WTC11 (cell line): Measurements from ENCODE around the gene CDH13.

ENCODE experiments used
- FOXJ3 ChIP-seq: sonication (generic); formaldehyde crosslinking; IDR thresholded peaks from 2 replicates; pipeline ENCODE4 v1.9.0; 2021; ENCODE audit warnings: missing genetic modification reagents, mild to moderate bottlenecking, borderline replicate concordance
- FOXK1 ChIP-seq: sonication (generic); formaldehyde crosslinking; IDR thresholded peaks from 2 replicates; pipeline ENCODE4 v1.8.0; 2022; ENCODE audit warnings: mild to moderate bottlenecking, moderate library complexity, missing genetic modification reagents
- HMGA2 ChIP-seq: fragments of 250-450 bp; sonication (Bioruptor Pico); IDR thresholded peaks from 2 replicates; pipeline ENCODE4 v1.4.0; 2021; ENCODE audit warnings: mild to moderate bottlenecking, moderate library complexity
- KAT7 ChIP-seq: sonication (generic); formaldehyde crosslinking; IDR thresholded peaks from 2 replicates; pipeline ENCODE4 v1.8.1; 2023; ENCODE audit warnings: missing genetic modification reagents, mild to moderate bottlenecking, borderline replicate concordance
- MXD4 ChIP-seq: fragments of 250-450 bp; sonication (Bioruptor Pico); IDR thresholded peaks from 2 replicates; pipeline ENCODE4 v1.8.0; 2021; ENCODE audit warnings: mild to moderate bottlenecking, moderate library complexity, borderline replicate concordance
- NFATC4 ChIP-seq: fragments of 250-450 bp; sonication (Bioruptor Pico); IDR thresholded peaks from 2 replicates; pipeline ENCODE4 v1.9.0; 2021; ENCODE audit warnings: mild to moderate bottlenecking
- ZNF121 ChIP-seq: sonication (generic); formaldehyde crosslinking; IDR thresholded peaks from 2 replicates; pipeline ENCODE4 v1.8.0; 2023; ENCODE audit warnings: missing genetic modification reagents
- TF ChIP-seq, protein P1 (sequence below): fragments of 200-600 bp; IDR thresholded peaks from 2 replicates; pipeline ENCODE4 v1.8.0; 2022; ENCODE audit warnings: antibody characterized with exemption
- TF ChIP-seq, protein P2 (sequence below): fragments of 250-450 bp; sonication (Bioruptor Pico); IDR thresholded peaks from 2 replicates; pipeline ENCODE4 v1.9.0; 2021; ENCODE audit warnings: mild to moderate bottlenecking, borderline replicate concordance
- TF ChIP-seq, protein P3 (sequence below): sonication (generic); formaldehyde crosslinking; IDR thresholded peaks from 2 replicates; pipeline ENCODE4 v1.8.1; 2022; ENCODE audit warnings: low read depth, missing genetic modification reagents, borderline replicate concordance
- TF ChIP-seq, protein P4 (sequence below): sonication (generic); formaldehyde crosslinking; IDR thresholded peaks from 2 replicates; pipeline ENCODE4 v1.8.1; 2022; ENCODE audit warnings: low read depth, mild to moderate bottlenecking, moderate library complexity, missing genetic modification reagents, borderline replicate concordance
- TF ChIP-seq, protein P5 (sequence below): sonication (generic); formaldehyde crosslinking; IDR thresholded peaks from 2 replicates; pipeline ENCODE4 v1.8.0; 2023; ENCODE audit warnings: missing genetic modification reagents
- TF ChIP-seq, protein P6 (sequence below): fragments of 250-450 bp; sonication (Bioruptor Pico); IDR thresholded peaks from 2 replicates; pipeline ENCODE4 v1.9.0; 2021; ENCODE audit warnings: mild to moderate bottlenecking
- TF ChIP-seq, protein P7 (sequence below): sonication (generic); formaldehyde crosslinking; IDR thresholded peaks from 2 replicates; pipeline ENCODE4 v1.8.0; 2023; ENCODE audit warnings: mild to moderate bottlenecking, missing genetic modification reagents

DNA sequence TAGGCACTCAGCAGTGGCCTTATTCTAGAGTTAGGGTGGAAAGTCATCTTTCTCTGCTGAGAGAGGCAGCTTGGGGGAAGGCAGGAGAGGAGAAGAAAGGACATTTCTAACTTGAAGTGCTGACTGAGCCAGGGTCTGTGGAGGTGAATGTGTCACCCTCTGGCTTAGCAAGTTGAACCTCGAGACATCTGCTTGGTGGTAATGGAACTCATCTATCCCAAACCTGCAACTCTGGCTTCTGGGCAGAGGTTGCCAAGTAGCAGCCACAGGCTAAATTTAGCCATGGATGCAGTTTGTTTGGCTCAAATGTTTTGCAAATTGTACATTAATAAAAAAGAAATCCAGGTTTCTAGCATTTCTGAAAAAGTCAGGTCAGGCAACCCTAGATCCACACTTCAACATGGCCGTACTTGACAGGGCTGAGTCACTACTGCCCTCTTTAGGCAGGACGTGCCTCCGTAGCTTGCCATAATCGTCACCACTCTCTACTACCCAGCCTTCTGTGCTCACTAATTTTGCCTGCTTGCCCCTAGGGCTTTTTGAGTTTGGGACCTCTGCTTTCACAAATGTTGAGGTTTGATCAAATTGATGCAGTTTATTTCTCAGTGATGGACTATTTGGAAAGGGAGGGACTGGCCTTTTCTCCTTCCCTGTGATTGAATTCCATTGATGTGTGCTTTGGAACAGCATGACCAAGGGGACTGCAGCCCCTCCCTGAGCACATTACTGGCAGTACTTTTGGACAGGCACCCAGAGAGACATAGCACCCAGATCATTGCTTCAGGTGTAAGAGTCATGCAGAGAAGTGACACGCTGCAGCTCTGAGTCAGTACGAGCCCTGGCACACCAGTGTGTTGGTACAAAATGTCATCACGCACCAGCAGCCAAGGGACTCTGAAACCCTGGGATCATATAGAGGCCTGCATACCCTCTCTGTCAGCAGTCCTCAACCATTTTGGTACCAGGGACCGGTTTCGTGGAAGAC, 5.2 kb downstream of the CDH13 start:
- TF ChIP-seq, protein P1, sequence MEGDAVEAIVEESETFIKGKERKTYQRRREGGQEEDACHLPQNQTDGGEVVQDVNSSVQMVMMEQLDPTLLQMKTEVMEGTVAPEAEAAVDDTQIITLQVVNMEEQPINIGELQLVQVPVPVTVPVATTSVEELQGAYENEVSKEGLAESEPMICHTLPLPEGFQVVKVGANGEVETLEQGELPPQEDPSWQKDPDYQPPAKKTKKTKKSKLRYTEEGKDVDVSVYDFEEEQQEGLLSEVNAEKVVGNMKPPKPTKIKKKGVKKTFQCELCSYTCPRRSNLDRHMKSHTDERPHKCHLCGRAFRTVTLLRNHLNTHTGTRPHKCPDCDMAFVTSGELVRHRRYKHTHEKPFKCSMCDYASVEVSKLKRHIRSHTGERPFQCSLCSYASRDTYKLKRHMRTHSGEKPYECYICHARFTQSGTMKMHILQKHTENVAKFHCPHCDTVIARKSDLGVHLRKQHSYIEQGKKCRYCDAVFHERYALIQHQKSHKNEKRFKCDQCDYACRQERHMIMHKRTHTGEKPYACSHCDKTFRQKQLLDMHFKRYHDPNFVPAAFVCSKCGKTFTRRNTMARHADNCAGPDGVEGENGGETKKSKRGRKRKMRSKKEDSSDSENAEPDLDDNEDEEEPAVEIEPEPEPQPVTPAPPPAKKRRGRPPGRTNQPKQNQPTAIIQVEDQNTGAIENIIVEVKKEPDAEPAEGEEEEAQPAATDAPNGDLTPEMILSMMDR: no peak
- no peak for TF ChIP-seq FOXJ3 (CRISPR knock-in tag)
- no peak for TF ChIP-seq FOXK1 (CRISPR knock-in tag)
- no peak for TF ChIP-seq HMGA2 (CRISPR knock-in tag)
- TF ChIP-seq, protein P2, sequence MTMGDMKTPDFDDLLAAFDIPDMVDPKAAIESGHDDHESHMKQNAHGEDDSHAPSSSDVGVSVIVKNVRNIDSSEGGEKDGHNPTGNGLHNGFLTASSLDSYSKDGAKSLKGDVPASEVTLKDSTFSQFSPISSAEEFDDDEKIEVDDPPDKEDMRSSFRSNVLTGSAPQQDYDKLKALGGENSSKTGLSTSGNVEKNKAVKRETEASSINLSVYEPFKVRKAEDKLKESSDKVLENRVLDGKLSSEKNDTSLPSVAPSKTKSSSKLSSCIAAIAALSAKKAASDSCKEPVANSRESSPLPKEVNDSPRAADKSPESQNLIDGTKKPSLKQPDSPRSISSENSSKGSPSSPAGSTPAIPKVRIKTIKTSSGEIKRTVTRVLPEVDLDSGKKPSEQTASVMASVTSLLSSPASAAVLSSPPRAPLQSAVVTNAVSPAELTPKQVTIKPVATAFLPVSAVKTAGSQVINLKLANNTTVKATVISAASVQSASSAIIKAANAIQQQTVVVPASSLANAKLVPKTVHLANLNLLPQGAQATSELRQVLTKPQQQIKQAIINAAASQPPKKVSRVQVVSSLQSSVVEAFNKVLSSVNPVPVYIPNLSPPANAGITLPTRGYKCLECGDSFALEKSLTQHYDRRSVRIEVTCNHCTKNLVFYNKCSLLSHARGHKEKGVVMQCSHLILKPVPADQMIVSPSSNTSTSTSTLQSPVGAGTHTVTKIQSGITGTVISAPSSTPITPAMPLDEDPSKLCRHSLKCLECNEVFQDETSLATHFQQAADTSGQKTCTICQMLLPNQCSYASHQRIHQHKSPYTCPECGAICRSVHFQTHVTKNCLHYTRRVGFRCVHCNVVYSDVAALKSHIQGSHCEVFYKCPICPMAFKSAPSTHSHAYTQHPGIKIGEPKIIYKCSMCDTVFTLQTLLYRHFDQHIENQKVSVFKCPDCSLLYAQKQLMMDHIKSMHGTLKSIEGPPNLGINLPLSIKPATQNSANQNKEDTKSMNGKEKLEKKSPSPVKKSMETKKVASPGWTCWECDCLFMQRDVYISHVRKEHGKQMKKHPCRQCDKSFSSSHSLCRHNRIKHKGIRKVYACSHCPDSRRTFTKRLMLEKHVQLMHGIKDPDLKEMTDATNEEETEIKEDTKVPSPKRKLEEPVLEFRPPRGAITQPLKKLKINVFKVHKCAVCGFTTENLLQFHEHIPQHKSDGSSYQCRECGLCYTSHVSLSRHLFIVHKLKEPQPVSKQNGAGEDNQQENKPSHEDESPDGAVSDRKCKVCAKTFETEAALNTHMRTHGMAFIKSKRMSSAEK (CRISPR knock-in tag): no peak
- no peak for TF ChIP-seq KAT7 (CRISPR knock-in tag)
- TF ChIP-seq, protein P3, sequence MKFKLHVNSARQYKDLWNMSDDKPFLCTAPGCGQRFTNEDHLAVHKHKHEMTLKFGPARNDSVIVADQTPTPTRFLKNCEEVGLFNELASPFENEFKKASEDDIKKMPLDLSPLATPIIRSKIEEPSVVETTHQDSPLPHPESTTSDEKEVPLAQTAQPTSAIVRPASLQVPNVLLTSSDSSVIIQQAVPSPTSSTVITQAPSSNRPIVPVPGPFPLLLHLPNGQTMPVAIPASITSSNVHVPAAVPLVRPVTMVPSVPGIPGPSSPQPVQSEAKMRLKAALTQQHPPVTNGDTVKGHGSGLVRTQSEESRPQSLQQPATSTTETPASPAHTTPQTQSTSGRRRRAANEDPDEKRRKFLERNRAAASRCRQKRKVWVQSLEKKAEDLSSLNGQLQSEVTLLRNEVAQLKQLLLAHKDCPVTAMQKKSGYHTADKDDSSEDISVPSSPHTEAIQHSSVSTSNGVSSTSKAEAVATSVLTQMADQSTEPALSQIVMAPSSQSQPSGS: no peak
- TF ChIP-seq, protein P4, sequence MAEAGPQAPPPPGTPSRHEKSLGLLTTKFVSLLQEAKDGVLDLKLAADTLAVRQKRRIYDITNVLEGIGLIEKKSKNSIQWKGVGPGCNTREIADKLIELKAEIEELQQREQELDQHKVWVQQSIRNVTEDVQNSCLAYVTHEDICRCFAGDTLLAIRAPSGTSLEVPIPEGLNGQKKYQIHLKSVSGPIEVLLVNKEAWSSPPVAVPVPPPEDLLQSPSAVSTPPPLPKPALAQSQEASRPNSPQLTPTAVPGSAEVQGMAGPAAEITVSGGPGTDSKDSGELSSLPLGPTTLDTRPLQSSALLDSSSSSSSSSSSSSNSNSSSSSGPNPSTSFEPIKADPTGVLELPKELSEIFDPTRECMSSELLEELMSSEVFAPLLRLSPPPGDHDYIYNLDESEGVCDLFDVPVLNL (CRISPR knock-in tag): no peak
- TF ChIP-seq NFATC4 (CRISPR knock-in tag): no peak
- no peak for TF ChIP-seq MXD4 (CRISPR knock-in tag)
- TF ChIP-seq, protein P5, sequence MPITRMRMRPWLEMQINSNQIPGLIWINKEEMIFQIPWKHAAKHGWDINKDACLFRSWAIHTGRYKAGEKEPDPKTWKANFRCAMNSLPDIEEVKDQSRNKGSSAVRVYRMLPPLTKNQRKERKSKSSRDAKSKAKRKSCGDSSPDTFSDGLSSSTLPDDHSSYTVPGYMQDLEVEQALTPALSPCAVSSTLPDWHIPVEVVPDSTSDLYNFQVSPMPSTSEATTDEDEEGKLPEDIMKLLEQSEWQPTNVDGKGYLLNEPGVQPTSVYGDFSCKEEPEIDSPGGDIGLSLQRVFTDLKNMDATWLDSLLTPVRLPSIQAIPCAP (CRISPR knock-in tag): no peak
- TF ChIP-seq, protein P6, sequence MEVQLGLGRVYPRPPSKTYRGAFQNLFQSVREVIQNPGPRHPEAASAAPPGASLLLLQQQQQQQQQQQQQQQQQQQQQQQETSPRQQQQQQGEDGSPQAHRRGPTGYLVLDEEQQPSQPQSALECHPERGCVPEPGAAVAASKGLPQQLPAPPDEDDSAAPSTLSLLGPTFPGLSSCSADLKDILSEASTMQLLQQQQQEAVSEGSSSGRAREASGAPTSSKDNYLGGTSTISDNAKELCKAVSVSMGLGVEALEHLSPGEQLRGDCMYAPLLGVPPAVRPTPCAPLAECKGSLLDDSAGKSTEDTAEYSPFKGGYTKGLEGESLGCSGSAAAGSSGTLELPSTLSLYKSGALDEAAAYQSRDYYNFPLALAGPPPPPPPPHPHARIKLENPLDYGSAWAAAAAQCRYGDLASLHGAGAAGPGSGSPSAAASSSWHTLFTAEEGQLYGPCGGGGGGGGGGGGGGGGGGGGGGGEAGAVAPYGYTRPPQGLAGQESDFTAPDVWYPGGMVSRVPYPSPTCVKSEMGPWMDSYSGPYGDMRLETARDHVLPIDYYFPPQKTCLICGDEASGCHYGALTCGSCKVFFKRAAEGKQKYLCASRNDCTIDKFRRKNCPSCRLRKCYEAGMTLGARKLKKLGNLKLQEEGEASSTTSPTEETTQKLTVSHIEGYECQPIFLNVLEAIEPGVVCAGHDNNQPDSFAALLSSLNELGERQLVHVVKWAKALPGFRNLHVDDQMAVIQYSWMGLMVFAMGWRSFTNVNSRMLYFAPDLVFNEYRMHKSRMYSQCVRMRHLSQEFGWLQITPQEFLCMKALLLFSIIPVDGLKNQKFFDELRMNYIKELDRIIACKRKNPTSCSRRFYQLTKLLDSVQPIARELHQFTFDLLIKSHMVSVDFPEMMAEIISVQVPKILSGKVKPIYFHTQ (CRISPR knock-in tag): no peak
- no peak for TF ChIP-seq ZNF121 (CRISPR knock-in tag)
- TF ChIP-seq, protein P7, sequence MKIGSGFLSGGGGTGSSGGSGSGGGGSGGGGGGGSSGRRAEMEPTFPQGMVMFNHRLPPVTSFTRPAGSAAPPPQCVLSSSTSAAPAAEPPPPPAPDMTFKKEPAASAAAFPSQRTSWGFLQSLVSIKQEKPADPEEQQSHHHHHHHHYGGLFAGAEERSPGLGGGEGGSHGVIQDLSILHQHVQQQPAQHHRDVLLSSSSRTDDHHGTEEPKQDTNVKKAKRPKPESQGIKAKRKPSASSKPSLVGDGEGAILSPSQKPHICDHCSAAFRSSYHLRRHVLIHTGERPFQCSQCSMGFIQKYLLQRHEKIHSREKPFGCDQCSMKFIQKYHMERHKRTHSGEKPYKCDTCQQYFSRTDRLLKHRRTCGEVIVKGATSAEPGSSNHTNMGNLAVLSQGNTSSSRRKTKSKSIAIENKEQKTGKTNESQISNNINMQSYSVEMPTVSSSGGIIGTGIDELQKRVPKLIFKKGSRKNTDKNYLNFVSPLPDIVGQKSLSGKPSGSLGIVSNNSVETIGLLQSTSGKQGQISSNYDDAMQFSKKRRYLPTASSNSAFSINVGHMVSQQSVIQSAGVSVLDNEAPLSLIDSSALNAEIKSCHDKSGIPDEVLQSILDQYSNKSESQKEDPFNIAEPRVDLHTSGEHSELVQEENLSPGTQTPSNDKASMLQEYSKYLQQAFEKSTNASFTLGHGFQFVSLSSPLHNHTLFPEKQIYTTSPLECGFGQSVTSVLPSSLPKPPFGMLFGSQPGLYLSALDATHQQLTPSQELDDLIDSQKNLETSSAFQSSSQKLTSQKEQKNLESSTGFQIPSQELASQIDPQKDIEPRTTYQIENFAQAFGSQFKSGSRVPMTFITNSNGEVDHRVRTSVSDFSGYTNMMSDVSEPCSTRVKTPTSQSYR: no peak
